Measurements from ENCODE around the gene BRD7.
"Not testable (repeated sequence)": the region's sequence is repeated elsewhere in the genome, so short reads cannot be mapped to it uniquely, and the experiment has no call there.

Gene BRD7

GRCh38 chr16:50354629-50355456 lies 13.9 kb downstream of the BRD7 start:
- DNase-seq: no peak

GRCh38 chr16:50354082-50354481 lies 14.7 kb downstream of the BRD7 start:
- DNase-seq: no peak

- no peak for DNase-seq
These were observed 16.8 kb downstream of the BRD7 start for GRCh38 chr16:50351952-50352351.

- no peak for DNase-seq
These were observed 17.7 kb downstream of the BRD7 start for GRCh38 chr16:50351116-50351515.

- not testable (repeated sequence) for DNase-seq
These were observed 23.6 kb downstream of the BRD7 start for GRCh38 chr16:50345210-50345609.

- DNase-seq: not testable (repeated sequence)
These were observed 25.2 kb downstream of the BRD7 start for GRCh38 chr16:50343566-50343965.

- no peak for DNase-seq
These were observed 28.2 kb downstream of the BRD7 start for GRCh38 chr16:50340578-50340977.

- DNase-seq: no peak
These were observed 30.2 kb downstream of the BRD7 start for GRCh38 chr16:50338371-50339231.

GRCh38 chr16:50336884-50337283 lies 31.9 kb downstream of the BRD7 start:
- DNase-seq: no peak

GRCh38 chr16:50335196-50335958 lies 33.4 kb downstream of the BRD7 start:
- DNase-seq: no peak

- no peak for DNase-seq
These were observed 34.4 kb downstream of the BRD7 start for GRCh38 chr16:50334106-50334975.

- no peak for DNase-seq
These were observed 36.2 kb downstream of the BRD7 start for GRCh38 chr16:50332599-50332998.

GRCh38 chr16:50331570-50331969 lies 37.2 kb downstream of the BRD7 start:
- no peak for DNase-seq

- DNase-seq: no peak
These were observed 39.2 kb downstream of the BRD7 start for GRCh38 chr16:50329446-50330189.

GRCh38 chr16:50326835-50327465 lies 41.8 kb downstream of the BRD7 start:
- DNase-seq: peak; percentile 58

- no peak for DNase-seq
These were observed 42.5 kb downstream of the BRD7 start for GRCh38 chr16:50326264-50326663.

GRCh38 chr16:50324345-50324744 lies 44.4 kb downstream of the BRD7 start:
- DNase-seq: no peak

GRCh38 chr16:50323335-50324011 lies 45.3 kb downstream of the BRD7 start:
- DNase-seq: no peak

GRCh38 chr16:50322333-50322732 lies 46.5 kb downstream of the BRD7 start:
- DNase-seq: no peak

GRCh38 chr16:50320310-50320709 lies 48.5 kb downstream of the BRD7 start:
- DNase-seq: no peak

Measured in effector CD4-positive, alpha-beta T cell (primary cell).